ENCODE results near the gene ZNF628. TPM values are rescaled to one million over a fixed set of nuclear protein-coding genes. Genes with fewer than 3 reads are reported as not detected.
A peak's percentile ranks its signal among the peaks of the same experiment; 100 is the strongest.

The ZNF628 gene
- total RNA-seq, 1 experiment from 2014 or later = 12.3 TPM

GRCh38 chr19:55441692-55442321 is 34.6 kb upstream of the ZNF628 start:
- 0 out of 2 replicates have a peak, but pooled peaks cover 3% of the 10 kb centered on the region for H3K9me3 ChIP-seq
- no TSS peak for BruUV-seq (replicated peaks)
- Mint-ChIP-seq H3K27me3 (ENCODE audit: insufficient read depth, unreplicated experiment) (peaks cover 44% of the 10 kb centered on the region), H3K4me1 (ENCODE audit: low read depth, unreplicated experiment) (no peaks in the 10 kb centered on the region), H3K9me3 (ENCODE audit: unreplicated experiment) (no peaks in the 10 kb centered on the region), H3K36me3 (ENCODE audit: insufficient read depth, unreplicated experiment) (peaks cover 7% of the 10 kb centered on the region), H3K27ac (ENCODE audit: unreplicated experiment) (no peak overlapping the region), H3K4me3 (ENCODE audit: unreplicated experiment) (peak overlapping the region; percentile 6)
- ChIA-PET POLR2A (interaction anchor here (0.7 kb wide), 1 partner anchor 157 kb away, joined by 4 read pairs; the partner anchor contains the start of gene FIZ1), CTCF (interaction anchor here (0.6 to 1.2 kb wide), 2 partner anchors 20 to 58 kb away, joined by 4 read pairs; partner anchors contain the start of genes ISOC2 and TMEM238)
- DNase-seq = no peak
- intact Hi-C loops (cut with micrococcal nuclease; ENCODE audit: unreplicated experiment) = no loop called here
- no peaks in the 10 kb centered on the region for H3K36me3 ChIP-seq (ENCODE audit: control insufficient read depth, insufficient read depth, low read length)
- H3K4me1 ChIP-seq = peaks cover 11% of the 10 kb centered on the region; the same call in 1 of the 2 replicates
- H3K4me3 ChIP-seq (ENCODE audit: low read depth, low read length) = no peak overlapping the region
- peaks cover 10% of the 10 kb centered on the region for H3K27me3 ChIP-seq (replicated peaks; ENCODE audit: control insufficient read depth, insufficient read depth, low read length)
- no peak for TF ChIP-seq CTCF (IDR thresholded peaks at IDR 0.05; ENCODE audit: insufficient read depth in 1 of 2, low read depth in 1 of 2, low read length in 1 of 2, severe bottlenecking in 1 of 2, unreplicated experiment in 1 of 2)

GRCh38 chr19:55442372-55442961 is 34.0 kb upstream of the ZNF628 start:
- Histone ChIP-seq H3K4me3 (ENCODE audit: low read depth, low read length) (no peak overlapping the region), H3K36me3 (ENCODE audit: control insufficient read depth, insufficient read depth, low read length) (no peaks in the 10 kb centered on the region), H3K9me3 (0 out of 2 replicates have a peak, but pooled peaks cover 3% of the 10 kb centered on the region), H3K27me3 (replicated peaks; ENCODE audit: control insufficient read depth, insufficient read depth, low read length) (peaks cover 10% of the 10 kb centered on the region), H3K4me1 (peaks cover 11% of the 10 kb centered on the region; the same call in 1 of the 2 replicates)
- H3K27ac Mint-ChIP-seq (ENCODE audit: unreplicated experiment) = no peak overlapping the region
- TF ChIP-seq CTCF (IDR thresholded peaks at IDR 0.05; ENCODE audit: insufficient read depth in 1 of 2, low read depth in 1 of 2, low read length in 1 of 2, severe bottlenecking in 1 of 2, unreplicated experiment in 1 of 2) = no peak
- no peak for DNase-seq
- intact Hi-C loops (cut with micrococcal nuclease; ENCODE audit: unreplicated experiment) = no loop called here
- H3K4me3 Mint-ChIP-seq (ENCODE audit: unreplicated experiment) = peak overlapping the region; percentile 6
- BruUV-seq (replicated peaks) = no TSS peak
- ChIA-PET CTCF (interaction anchor here (1.2 kb wide), 1 partner anchor 19 kb away, joined by 4 read pairs; the partner anchor contains the start of gene ISOC2), POLR2A (interaction anchor here (0.5 kb wide), 1 partner anchor 61 kb away, joined by 3 read pairs; no protein-coding TSS in a partner anchor)
- H3K9me3 Mint-ChIP-seq (ENCODE audit: unreplicated experiment) = no peaks in the 10 kb centered on the region
- peaks cover 42% of the 10 kb centered on the region for H3K27me3 Mint-ChIP-seq (ENCODE audit: insufficient read depth, unreplicated experiment)
- H3K4me1 Mint-ChIP-seq (ENCODE audit: low read depth, unreplicated experiment) = no peaks in the 10 kb centered on the region
- H3K36me3 Mint-ChIP-seq (ENCODE audit: insufficient read depth, unreplicated experiment) = peaks cover 7% of the 10 kb centered on the region

GRCh38 chr19:55443045-55443823 is 33.2 kb upstream of the ZNF628 start, which contains the start of gene SHISA7:
TSS of gene SHISA7 (minus strand) at chr19:55443300. CDS start at chr19:55442863, 437 bp downstream.
- Histone ChIP-seq H3K4me3 (ENCODE audit: low read depth, low read length) (no peak within 1 kb of the TSS), H3K4me1 (peaks cover 11% of the 10 kb centered on the region; the same call in 1 of the 2 replicates), H3K36me3 (ENCODE audit: control insufficient read depth, insufficient read depth, low read length) (no peaks in the 10 kb centered on the region), H3K9me3 (0 out of 2 replicates have a peak, but pooled peaks cover 3% of the 10 kb centered on the region), H3K27me3 (replicated peaks; ENCODE audit: control insufficient read depth, insufficient read depth, low read length) (peaks cover 10% of the 10 kb centered on the region)
- peak within 1 kb of the TSS; percentile 6 for H3K4me3 Mint-ChIP-seq (ENCODE audit: unreplicated experiment)
- no TSS peak for BruUV-seq (replicated peaks)
- peaks cover 41% of the 10 kb centered on the region for H3K27me3 Mint-ChIP-seq (ENCODE audit: insufficient read depth, unreplicated experiment)
- DNase-seq = no peak
- ChIA-PET CTCF (no interaction called here), POLR2A (interaction anchor here (0.5 kb wide), 1 partner anchor 61 kb away, joined by 3 read pairs; no protein-coding TSS in a partner anchor)
- H3K9me3 Mint-ChIP-seq (ENCODE audit: unreplicated experiment) = no peaks in the 10 kb centered on the region
- H3K4me1 Mint-ChIP-seq (ENCODE audit: low read depth, unreplicated experiment) = no peaks in the 10 kb centered on the region
- H3K27ac Mint-ChIP-seq (ENCODE audit: unreplicated experiment) = no peak within 1 kb of the TSS
- H3K36me3 Mint-ChIP-seq (ENCODE audit: insufficient read depth, unreplicated experiment) = peaks cover 7% of the 10 kb centered on the region
- no peak for TF ChIP-seq CTCF (IDR thresholded peaks at IDR 0.05; ENCODE audit: insufficient read depth in 1 of 2, low read depth in 1 of 2, low read length in 1 of 2, severe bottlenecking in 1 of 2, unreplicated experiment in 1 of 2)
- intact Hi-C loops (cut with micrococcal nuclease; ENCODE audit: unreplicated experiment) = no loop called here
